Stimulated activated CD4-positive, alpha-beta T cell treated with anti-CD3 and anti-CD28 coated beads, Interleukin-1b, Interleukin-23, amount 100 ng/mL, for 1 hour (primary cell): ENCODE results near the gene LMAN2.
"Not testable (repeated sequence)": the region's sequence is repeated elsewhere in the genome, so short reads cannot be mapped to it uniquely, and the experiment has no call there.

Source experiments
- DNase-seq, 2 donors: peaks; one replicate each; pipeline ENCODE4 v3.0.0-alpha.2; 2020; ENCODE audit warnings: low read depth in 2 of 2

The LMAN2 gene

DNA sequence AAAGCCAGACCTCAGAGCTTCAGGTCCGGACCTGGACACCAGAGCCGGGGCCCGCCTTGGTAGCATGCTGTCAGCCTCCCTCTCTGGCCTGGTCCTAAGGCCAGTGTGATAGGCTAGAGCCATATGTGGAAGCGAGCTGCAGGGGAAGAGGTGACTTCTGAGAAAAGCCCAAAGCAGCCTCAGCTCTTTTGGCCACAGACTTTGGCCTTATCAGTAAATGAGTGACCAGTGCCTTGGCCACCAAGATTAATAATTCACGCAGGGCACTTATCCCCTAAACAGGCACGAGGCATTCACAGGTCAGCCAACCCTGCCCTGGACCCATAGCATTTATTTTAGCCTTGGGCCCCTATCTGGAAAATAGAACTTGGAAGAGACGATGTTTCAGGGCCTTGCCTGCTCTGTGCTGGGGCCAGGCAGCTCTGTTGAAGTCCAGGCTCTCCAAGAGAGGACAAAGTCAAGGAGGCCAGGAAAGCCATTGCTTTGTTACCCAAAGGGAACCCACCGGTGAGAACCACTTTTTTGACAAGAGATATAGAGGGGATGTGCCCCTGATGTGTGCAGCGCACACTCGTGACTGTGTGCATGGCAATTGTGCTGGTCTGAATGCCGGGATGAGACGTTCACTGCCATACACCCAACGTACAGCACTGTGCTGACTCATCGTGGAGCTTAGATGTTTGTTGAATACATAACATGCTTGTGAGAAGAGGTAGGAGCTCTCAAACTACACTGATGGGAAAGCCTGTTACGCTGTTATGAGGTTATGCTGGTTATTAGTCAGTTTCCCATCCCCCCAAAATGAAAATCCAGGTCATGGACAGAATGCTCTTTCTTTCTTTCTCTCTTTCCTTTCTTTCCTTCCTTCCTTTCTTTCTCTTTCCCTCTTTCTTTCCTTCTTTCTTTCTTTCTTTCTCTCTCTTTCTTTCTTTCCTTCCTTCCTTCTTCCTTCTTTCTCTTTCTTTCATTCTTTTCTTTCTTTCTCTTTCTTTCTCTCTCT lies 27.7 kb upstream of the LMAN2 start:
- DNase-seq, result no peak

DNA sequence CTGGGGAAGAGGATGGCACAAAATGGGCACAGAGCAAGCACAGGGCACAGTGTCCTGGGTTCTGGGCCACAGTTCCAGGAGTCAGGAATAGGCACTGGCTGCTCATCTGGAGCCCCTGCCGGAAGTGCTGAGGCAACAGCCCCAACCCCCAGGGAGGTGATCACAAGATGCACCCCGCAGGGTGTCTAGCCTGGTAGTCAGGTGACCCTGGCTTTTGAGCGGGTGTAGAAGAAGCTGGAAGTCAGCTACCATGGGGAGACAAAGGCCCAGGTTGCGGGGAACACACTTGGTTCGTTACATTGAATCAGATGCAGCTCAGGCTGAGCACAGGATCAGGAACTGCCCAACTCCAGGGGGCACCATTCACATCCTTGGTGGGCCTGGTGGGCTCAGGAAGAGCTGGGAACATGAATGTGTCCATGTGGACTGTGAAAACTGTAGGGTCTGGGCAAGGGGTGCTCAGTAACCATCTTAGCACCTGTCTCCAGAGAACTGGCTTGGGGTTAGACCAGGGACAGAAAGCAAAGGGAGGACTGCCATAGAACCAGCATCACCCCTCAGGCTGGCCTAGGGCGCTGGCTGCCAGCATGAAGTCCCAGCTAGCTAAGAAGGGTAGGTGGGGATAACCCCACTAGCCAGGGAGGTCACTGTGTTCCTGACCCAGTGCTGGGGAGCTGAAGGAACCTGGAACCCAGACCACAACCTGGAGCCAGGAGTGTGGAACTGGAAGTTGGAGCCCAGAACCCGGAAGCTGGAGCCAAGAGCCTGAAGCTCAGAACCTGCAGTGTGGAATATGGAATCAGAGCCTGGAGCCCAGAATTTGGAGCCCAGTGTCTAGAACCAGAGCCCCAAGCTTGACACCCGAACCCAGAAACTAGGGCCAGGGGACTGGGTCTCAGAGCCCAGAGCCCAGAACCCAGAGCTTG lies 26.6 kb upstream of the LMAN2 start:
- DNase-seq, result no peak

DNA sequence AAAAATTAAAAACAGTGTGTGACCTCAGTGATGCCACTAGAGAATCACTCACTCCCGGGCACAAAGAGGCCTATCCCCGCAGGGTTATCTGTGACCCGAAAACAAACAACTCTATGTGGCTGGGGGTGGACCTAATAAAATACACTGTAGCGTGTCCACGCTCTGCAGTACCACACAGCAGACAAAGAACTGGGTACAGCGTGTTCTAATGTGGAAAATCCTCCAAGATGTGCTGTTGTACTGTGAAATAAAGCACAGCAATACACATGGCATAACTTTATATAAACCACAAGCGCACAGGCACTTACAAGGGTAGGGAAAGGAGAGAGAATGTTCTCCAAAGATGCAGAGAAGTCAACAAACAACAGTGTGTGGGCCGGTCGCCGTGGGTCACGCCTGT lies 24.6 kb upstream of the LMAN2 start:
- DNase-seq, result no peak

DNA sequence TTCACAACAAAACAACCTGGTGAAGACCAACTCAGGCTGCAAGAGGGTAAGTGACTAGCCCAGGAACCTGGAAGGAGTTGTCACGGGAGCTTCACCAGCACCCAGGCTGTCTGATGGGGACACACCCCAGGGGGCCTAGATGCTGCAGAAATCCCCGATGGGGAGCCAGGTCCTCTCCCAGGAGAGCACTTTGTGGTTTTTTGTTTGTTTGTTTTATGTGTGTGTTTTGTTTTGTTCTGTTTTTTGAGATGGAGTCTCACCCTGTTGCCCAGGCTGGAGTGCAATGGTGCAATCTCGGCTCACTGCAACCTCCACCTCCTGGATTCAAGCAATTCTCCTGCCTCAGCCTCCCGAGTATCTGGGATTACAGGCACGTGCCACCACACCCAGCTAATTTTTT lies 24.0 kb upstream of the LMAN2 start:
- not testable (repeated sequence) for DNase-seq

DNA sequence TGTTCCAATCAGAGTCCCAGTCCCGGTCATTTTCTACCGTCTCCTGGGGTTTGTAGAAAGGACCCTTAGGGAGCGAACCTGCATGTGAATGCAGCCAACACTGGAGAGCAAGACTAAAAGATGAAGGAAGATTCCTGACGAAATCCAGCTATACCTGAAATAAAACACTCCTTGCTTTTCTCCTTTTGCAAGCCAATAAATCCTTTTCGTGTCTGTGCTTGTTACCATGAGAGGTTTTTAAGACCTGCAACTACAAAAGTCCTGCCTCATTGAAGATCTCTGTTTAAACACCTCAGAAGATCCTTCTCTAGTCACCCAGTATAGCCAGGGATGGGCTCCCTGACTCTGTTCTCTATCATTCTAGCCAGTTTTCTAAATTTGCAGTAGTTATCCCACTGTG lies 22.7 kb upstream of the LMAN2 start:
- DNase-seq, result no peak

DNA sequence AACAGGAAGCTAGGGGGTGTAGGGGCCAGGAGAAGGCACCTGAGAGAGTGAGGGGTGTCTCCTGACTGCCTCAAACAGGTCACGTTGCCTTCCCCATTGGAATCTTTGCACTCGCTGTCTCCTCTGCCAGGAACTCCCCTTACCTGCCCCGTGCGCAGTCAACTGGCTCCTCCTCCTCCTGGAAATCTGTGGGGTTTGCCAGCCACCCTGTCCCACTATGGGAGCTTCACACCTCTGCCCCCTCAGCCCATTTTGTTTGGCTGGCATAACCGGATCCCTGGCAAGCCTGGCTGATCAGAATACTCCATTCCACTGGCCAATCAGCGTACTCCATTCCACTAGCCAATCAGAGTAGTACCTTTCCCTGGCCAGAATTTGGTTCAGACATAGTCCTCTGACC lies 22.3 kb upstream of the LMAN2 start:
- no peak for DNase-seq

DNA sequence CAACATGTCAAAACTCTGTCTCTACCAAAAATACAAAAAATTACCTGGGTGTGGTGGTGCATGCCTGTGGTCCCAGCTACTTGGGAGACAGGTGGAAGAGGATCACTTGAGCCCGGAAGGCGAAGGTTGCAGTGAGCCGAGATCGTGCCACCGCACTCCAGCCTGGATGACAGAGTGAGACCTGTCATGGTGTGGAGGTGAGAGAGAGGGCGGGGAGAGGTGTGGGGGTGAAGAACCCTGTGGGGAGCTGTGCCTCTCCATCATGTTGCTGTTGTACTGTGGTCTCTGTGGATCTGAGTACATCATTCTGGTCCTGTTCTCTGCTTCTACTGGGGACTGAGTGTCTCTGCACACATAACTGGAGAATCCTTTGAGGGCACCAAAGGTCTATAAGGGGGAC lies 21.4 kb upstream of the LMAN2 start:
- DNase-seq, result no peak

DNA sequence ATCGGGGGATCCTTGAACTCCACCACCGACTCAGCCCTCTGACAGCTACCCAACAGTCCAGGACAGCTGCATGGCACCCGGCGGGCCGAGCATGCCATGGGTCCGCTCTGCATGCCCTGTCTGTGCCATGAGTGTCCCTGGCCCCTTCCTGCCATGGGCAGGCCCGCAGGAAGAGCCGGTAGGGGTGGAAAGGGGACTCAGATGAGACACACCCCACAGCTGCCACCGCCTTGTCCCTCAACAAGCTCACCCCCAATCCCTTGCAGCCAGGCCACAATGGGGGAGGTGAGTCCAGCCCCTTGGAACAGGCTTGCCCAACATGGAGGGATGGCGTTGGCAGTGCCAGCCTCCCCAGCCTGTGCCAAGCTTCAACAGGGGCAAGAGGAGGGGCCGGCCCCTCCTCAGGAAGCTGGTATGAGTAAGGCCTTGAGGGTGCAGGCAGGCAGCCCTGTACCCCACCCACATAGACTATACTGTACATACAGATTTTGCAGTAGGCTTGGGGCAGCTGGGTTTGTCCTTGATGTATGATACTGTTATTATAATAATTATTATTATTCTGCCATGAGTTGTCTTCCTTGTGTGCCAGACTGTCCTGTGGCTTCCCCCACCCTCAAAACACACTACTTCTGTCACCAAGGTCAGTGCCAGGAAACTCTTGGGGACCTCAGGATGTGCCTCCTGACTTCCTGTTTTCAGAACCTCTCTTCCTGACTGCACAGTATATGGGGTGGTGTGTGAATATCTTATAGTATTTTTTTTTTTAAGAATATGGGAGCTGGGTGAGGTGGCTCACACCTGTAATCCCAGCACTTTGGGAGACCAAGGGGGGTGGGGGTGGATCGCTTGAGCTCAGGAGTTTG lies 20.8 kb upstream of the LMAN2 start:
- no peak for DNase-seq

DNA sequence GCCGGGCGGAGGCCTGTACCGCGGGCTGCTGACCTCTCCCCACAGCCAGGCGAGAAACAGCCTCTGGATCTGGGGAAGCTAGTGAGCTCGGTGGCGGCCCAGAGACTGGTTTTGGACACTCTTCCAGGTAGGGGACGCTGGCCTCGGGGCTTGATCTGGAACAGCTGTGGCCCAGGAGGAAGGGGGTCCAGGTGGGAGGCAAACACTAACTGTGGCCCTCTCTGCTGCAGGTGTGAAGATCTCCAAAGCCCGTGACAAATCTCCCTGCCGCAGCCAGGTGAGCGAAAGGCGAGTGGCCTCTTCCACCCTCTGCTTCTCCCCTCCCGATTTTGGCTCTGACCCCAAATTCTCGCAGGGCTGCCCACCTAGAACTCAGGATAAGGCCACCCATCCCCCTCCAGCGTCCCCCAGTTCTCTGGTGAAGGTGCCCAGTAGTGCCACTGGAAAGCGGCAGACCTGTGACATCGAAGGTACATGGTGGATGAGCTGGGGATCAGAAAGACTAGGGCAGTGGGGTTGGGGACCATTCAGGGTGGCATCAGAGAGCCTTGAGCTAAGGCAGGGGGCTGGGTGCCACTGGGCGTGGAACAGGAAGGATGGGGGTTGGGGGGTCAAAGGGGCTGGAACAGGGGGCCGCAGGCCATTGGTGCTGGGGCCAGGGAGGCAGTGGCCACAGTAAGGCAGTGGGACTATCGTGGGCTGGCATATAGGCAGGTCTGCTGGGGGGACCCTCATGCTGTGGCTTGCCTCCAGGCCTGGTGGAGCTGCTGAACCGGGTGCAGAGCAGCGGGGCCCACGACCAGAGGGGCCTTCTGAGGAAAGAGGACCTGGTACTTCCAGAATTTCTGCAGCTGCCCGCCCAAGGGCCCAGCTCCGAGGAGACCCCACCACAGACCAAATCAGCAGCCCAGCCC lies 19.9 kb upstream of the LMAN2 start:
- no peak for DNase-seq

DNA sequence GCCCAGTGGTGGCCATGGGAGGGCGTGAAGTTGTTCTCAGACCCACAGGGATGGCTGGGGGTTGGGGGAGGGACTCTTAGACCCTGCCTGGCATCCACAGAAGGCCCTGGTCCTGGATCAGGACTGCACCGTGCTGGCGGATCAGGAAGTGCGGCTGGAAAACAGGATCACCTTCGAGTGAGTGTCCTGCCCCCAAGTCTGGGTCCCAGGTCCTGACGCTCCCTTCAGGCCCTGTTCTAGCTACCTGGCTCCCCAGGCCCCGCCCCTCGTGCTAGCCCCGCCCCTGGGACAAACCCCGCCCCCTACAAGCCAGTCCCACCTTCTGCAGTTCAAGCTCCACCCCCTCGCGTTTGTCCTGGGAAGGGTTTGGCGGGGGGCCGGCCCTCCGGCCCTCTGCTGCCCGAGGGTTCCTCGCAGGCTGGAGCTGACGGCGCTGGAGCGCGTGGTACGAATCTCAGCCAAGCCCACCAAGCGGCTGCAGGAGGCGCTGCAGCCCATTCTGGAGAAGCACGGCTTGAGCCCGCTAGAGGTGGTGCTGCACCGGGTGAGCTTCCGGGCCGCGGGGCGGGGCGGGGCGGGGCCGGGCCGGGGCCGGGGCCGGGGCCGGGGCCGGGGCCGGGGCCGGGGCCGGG lies 19.1 kb upstream of the LMAN2 start:
- DNase-seq, result peak in 1 of 2 donors; percentile 46

DNA sequence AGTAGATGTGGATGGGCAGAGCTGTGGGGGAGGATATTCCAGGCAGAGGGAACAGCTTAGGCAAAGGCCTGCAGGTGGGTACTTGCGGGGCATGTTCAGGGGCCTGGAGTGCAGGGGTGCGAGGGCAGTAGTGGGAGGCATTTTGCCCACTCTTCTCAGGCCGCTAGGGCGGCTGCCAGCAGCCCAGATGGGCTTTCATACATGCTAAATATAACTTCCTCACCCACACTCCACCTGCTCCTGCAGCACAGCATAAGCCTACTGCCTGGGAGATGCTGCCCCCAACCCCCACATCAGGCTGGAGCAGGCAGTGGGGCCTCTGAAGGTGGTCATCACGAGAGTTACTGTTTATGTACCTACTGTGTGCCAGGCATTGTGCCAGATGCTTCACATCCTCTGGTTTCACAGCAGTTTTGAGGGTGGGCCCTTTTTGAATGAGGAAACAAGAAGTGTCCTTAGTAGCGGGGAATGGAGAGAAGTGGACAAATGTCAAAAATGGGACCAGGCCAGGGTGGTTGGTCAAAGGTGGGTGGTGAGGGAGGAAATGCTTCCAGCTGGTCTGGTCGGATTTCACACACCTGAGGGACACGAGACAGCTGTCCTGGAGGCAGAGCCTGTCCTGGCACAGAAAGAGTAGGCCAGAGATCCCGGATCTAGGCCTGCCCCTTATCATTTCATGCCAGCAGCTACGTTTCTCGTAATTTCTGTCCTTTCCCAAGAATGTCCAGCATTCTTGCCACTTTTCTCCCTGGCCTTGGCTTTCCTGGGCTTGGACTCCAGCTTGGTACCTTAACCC lies 18.4 kb upstream of the LMAN2 start:
- no peak for DNase-seq

DNA sequence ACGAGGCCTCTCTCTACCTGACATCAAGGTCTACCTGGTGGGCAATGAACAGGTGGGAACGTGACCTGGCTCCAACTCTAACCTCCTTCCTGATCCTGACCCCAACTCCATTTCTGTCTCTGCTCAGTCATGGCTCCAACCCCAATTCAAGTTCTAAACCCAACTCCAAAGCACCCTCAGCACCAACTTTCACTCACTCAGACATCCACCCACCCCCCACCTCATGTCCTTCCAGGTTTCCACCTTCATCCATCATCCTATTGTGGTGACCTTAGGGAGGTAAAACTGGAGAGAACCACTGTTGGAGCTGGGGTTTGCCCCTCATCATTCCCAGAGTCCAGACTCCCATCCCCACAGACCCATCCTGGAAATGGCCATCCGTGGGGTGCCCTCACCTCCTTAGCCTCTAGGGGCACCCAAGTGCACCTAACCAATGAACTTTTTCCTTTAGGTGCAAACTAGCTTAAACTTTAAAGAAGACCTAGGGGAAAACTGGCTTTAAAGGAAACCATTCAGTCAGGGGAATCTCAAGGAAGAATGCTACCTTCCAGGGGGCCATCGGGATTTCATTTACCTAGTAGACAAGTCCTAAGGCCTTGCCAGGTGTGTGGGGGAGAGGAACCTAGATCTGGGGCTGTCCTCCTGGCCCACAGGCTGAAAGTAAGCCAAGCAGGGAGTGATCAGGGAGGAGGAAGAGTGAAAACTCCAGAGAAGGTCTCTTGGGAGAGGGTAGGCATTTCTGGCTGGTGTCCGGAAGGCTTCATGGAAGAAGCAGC lies 17.6 kb upstream of the LMAN2 start:
- no peak for DNase-seq

DNA sequence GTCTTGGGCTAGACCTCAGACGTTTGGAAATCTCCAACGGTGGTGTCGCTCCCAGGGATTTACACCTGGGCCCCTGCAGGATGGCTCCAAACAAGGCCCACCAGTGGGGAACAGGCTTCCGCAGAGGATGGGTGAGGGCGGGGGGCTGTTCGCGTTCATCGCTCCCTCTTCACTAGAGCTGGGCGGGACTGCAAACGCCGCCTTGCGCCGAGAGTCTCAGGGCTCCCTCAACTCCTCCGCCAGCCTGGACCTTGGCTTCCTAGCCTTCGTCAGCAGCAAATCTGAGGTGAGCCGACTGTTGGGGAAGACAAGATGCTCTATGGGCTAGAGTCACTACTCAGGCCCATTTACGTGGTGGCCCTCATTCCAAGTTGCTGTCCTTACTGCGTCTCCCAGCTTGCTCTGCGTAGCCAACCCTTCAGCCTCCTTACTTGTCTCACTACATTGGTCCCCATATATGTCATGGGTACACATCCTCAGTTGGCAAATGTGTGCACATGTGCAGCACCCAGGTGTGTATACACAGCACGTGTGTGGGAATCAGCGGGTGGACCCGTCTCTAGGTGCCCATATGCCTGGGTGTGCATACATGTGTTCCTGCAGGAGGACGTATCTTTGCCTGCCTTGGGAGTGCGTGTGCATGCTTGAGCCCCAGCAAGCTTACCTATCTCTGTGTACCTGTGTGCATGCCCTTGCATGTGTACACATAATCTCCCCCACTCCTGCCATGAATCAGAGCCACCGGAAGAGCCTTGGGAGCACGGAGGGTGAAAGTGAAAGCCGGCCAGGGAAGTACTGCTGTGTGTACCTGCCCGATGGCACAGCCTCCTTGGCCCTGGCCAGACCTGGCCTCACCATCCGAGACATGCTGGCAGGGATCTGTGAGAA lies 16.8 kb upstream of the LMAN2 start:
- no peak for DNase-seq

DNA sequence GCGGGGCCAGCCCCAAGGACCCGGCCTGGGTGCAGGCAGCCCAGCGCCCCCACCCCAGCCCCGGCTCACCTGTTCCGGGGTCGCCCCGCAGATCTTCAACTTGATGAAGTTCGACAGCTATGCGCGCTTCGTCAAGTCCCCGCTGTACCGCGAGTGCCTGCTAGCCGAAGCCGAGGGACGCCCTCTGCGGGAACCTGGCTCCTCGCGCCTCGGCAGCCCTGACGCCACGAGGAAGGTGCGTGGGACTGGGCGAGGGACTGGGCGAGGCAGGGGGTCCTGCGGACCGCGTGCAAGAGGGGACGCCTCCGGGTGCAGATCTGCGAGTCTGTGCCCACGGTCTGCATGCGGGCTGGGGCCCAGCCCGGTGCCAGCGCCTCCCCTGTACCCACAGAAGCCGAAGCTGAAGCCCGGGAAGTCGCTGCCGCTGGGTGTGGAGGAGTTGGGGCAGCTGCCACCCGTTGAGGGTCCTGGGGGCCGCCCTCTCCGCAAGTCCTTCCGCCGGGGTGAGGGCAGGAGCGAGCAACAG lies 15.9 kb upstream of the LMAN2 start:
- no peak for DNase-seq

DNA sequence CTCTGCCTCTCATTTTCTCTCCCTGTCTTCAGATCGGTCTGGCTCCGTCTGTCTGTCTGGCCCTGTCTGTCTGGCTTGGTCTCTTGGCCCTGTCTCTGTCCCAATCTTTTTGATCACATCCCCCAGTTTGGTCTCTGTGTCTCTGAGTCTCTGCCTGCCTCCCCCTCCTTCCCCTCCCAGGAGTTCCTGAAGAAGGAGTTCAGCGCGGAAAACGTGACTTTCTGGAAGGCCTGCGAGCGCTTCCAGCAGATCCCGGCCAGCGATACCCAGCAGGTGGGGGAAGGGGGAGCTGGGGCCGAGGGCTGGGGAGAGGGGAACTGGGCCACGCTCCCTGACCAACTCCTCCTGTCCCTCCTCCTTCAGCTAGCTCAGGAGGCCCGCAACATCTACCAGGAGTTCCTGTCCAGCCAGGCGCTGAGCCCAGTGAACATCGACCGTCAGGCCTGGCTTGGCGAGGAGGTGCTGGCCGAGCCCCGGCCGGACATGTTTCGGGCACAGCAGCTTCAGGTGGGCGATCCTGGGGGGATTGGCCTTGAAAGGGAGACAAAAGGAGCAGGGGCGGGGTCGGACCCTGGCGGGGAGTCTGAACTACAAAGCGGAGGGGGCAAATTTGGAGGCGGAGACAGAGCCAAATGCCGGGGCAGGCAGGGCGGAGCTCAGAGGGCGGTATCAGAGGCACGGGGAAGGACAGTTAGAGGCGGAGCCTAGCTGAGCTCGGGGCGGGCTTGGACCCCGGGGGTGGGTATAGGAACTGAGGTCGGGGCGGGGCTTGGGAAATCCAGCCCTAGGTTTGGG lies 15.3 kb upstream of the LMAN2 start:
- no peak for DNase-seq

DNA sequence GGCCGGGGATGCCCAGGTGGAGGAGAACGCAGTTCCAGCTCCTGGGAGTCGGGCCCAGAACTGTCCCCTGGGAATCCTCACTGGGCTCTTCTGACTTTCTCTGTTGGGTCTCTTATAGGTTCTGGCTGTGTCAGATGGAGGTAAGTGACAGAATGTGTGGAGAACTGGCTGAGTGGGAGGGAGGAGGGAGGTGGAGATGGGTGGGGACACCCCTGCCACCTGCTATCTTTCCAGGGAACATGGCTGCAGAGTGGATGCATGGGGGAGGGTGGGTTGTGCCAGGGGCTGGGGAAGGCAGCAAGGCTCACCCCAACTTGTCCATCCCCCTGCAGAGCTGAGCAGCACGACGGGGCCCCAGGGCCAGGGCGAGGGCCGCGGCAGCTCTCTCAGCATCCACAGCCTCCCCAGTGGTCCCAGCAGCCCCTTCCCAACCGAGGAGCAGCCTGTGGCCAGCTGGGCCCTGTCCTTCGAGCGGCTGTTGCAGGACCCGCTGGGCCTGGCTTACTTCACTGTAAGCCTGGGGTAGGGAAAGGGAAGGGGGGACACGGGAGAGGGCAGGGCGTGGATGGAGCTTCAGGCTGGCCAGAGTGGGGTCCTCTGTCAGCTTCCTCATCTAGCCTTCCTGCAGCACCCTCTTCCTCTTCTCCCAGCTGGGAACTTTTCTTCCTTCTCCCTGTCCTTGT lies 14.5 kb upstream of the LMAN2 start:
- DNase-seq, result no peak
